Stromal cell of bone marrow (primary cell): ENCODE data around the gene TRIM38.
A peak's percentile ranks its signal among the peaks of the same experiment; 100 is the strongest.

Experiments
- DNase-seq: peaks from one replicate; pipeline ENCODE4 v3.0.0-alpha.2; 2012; ENCODE audit warnings: low read depth

Gene TRIM38

DNA sequence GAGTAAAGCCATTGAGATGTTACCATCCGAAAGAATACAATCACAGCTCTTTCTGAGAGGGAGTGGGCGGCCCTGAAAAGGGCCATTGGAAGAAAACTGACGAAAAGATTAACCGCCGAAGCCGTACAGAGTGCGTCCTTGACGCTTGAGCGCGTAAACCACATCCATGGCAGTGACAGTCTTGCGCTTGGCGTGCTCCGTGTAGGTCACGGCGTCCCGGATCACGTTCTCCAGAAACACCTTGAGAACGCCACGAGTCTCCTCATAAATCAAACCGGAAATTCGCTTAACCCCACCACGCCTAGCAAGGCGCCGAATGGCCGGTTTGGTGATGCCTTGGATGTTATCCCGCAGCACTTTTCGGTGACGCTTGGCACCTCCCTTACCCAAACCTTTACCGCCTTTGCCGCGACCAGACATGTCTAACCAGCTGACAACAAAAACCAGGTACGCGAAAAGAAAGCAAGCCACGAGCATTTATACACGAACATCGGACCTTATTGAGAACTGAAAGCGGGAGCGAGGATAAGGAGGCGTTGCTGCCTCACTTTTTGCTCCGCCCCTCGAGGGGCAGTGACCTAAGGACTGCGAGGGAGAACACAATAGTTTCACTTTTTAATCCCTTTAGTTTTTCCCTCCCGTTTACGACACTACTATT lies 64.4 kb downstream of the TRIM38 start:
- peak; percentile 93 for DNase-seq

GRCh38 chr6:26027491-26028211 lies 65.0 kb downstream of the TRIM38 start:
- no peak for DNase-seq

DNA sequence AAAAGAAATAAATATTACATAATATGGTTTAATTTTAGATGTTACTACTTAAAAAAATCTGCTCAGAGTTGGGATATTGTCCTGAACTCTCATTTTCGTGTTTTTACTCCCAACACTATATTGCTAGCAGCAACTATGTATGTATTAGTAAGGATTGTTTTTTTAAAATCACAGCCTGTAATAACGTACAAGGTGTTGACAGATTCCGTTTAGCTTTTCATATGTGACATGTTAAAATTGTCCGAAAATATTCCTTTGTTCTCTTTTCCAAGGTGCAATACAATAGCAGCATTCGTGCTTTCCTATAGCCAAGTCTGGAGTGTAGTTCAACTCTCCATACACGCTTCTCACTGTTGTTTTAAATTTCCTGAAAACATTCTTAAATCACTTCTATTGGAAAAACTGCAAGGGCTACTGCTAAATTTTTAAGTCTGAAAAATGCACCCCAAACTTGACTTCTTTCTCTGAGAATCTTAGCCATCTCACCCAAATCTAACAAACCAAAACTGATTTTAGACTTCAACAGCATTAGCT lies 65.7 kb downstream of the TRIM38 start:
- no peak for DNase-seq

DNA sequence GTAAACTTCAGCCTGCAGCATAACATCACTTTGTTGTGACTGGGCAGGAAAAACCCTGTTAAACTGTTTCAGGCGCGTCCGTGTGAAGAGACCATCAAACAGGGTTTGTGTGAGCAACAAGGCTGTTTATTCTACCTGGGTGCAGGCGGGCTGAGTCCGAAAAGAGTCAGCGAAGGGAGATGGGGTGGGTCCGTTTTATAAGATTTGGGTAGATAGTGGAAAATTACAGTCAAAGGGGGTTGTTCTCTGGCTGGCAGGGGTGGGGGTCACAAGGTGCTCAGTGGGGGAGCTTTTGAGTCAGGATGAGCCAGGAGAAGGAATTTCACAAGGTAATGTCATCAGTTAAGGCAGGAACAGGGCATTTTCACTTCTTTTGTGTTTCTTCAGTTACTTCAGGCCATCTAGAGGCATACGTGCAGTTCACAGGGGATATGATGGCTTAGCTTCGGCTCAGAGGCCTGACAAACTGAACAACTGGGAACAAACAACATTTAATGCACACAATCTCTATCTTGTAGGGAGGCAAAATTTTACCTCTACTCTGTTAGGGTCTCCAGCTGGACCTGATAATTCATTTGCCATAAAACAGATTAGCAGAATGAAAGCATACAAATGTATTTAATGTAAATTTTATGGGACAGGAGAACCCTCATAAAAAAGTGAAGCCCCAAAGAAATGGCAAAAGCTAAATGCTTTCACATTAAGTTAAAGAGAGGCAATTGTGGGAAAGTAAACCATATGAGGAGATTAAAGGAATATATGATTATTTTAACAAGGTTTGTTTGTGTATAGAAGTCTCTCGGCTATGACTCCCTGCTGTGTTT lies 66.4 kb downstream of the TRIM38 start:
- no peak for DNase-seq

- no peak for DNase-seq
Measured at GRCh38 chr6:26029570-26029856, 66.9 kb downstream of the TRIM38 start.

DNA sequence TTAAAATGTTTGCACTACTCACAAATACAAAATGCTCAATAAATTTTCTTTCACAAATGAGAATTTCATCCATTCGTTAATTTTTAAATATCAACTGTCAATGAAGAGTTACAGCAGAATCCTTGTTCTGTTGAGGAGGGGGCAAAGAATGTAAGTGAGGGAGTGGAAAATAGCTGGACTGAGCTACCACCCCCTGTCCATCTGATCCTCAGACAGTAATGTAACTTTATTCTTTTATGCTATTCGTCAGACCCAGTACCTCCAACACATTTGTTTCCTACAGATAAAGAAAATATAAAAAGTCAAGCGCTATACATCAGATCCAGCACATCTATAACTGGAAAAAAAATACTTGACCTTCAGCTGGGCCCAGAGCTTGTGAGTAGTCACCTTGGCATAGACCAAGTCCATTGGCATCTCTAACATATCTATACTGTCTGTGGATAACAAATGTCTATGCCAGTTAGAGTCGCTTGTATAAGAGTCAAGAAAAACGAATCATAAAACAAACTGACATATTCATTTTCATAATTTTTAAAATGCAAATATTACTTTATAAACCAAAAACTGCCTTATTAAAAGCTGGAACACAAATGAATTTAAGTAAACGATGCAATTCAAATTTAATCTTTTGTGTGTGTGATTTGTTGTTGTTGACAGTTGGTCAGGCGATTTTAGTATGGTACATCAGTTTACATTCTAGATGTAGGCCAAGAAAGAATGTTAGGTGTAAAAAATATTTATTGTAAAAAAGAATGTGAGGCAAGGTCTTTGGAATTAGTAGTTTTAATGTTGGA lies 67.5 kb downstream of the TRIM38 start:
- no peak for DNase-seq

DNA sequence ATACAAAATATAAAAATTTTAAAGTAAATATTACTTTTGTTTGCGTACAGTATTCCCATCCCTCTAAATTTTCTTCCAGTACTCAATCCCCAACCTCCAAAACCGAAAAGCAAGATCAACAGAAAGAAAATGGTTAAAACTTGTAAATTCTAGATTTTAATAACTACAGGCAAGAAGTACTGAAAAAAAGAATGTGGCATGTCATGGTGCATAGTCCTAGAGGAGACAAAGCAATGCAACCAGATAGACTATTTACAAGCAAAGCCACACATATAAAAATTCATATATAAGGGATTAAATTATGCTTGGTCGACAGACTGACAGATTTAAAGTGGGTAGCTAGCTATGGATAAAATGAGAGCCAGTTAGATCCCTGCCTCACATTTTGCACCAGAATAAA lies 68.1 kb downstream of the TRIM38 start:
- DNase-seq, result no peak

DNA sequence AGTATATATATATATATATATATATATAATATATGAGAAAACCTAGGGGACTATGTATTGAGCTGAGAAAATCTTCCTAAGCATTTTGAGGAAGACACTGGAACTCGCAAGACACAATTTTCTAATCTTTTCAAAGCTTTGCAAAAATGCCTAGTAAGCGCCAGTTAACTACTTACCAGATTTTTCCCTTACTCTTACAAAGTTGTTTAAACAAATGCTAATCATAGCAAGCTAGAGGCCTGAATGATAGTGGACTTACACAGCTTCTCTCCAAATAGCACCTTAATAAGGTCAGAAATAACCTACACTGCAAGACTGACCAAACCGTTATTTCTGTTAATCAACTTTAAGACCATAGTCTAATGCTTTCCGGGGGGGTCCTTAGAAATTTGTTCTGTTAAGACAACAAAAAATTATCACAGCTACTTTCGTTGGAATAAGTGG lies 68.6 kb downstream of the TRIM38 start:
- DNase-seq, result no peak

GRCh38 chr6:26031595-26032339 lies 69.2 kb downstream of the TRIM38 start:
- DNase-seq, result peak; percentile 95

DNA sequence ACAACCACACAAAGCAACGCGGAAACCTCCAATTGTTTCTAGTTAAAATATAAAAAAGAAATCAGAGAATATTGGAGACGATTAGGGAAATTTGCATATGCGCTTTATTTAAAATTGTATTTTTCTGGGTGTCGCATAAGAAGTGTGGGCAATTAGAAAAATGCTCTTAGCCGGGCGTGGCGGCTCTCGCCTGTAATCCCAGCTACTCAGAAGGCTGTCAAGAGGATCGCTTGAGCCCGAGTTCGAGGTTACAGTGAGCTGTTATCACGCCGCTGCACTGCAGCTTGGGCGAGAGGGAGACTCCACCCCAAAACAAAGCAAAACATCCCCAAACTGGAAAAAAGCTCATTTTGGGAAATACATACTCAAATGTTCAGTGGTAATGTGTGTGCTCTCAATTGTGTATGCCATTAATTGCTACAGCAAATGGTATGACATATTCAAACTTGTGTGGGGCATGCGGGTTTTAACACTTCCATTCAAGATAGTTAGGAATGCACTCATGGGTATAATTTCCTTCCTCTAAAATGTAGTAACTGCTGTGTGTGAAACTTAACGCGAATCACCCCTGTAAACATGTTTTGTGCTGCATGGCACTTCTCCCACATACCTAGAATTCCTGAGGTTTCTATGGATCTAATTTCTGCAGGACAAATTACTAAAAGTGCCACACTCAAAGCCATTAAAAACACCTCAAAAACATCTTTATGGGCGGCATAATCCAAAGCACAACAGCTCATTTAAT lies 69.9 kb downstream of the TRIM38 start:
- DNase-seq, result no peak

- DNase-seq, result peak; percentile 97
Measured at GRCh38 chr6:26033085-26033940, 70.7 kb downstream of the TRIM38 start.

GRCh38 chr6:26033941-26034354 lies 71.3 kb downstream of the TRIM38 start:
- DNase-seq, result no peak

GRCh38 chr6:26034905-26035304 lies 72.3 kb downstream of the TRIM38 start:
- no peak for DNase-seq
